H1 (cell line): Measurements from ENCODE around the gene EIF2B5. TPM values are rescaled to one million over a fixed set of nuclear protein-coding genes. Genes with fewer than 3 reads are reported as not detected.

ENCODE experiments used
- CTCF ChIA-PET: fragments of 300-600 bp; sonication (Branson Sonifier 250); formaldehyde crosslinking; loops from one replicate; lab custom pipeline; 2021; ENCODE audit not compliant: partially characterized antibody; lab: Charles Lee
- POLR2A ChIA-PET: fragments of 300-600 bp; sonication (Branson Sonifier 250); formaldehyde crosslinking; loops from one replicate; lab custom pipeline; 2021; ENCODE audit warnings: inconsistent platforms; ENCODE audit not compliant: partially characterized antibody; lab: Charles Lee
- DNase-seq, 2 experiments: peaks; one replicate each; pipeline versions ENCODE4 v3.0.0 to v3.0.0-alpha.2; 2010 to 2022; ENCODE audit warnings: low spot score in 2 of 2, low read depth in 1 of 2, mixed read lengths in 1 of 2
- FAIRE-seq: peaks from 2 replicates; lab custom pipeline; 2011; peaks lifted over from hg19 to GRCh38; lab: Jason Lieb, UNC
- H2AFZ ChIP-seq: 2 replicates; pipeline ENCODE4 v1.8.1; 2012; ENCODE audit warnings: low read length, inconsistent platforms
- H2AK5ac ChIP-seq: 2 replicates; pipeline ENCODE4 v1.6.1; 2013; ENCODE audit warnings: low read depth, low read length
- H2BK120ac ChIP-seq: replicated peaks from 2 replicates; pipeline ENCODE3; 2013; ENCODE audit warnings: low read depth, low read length, inconsistent platforms
- H2BK12ac ChIP-seq: 2 replicates; pipeline ENCODE4 v1.6.1; 2013; ENCODE audit warnings: low read depth, low read length
- H2BK15ac ChIP-seq: 2 replicates; pipeline ENCODE4 v1.6.1; 2013; ENCODE audit warnings: low read length
- H2BK20ac ChIP-seq: 2 replicates; pipeline ENCODE4 v1.6.1; 2013; ENCODE audit warnings: low read length
- H2BK5ac ChIP-seq: 2 replicates; pipeline ENCODE4 v1.6.1; 2013; ENCODE audit warnings: low read depth, low read length
- H3K14ac ChIP-seq: 2 replicates; pipeline ENCODE4 v1.6.1; 2013; ENCODE audit warnings: inconsistent platforms; ENCODE audit not compliant: insufficient read length
- H3K18ac ChIP-seq: 2 replicates; pipeline ENCODE4 v1.6.1; 2013; ENCODE audit warnings: low read length; ENCODE audit errors: extremely low read depth
- H3K23ac ChIP-seq: 2 replicates; pipeline ENCODE4 v1.6.1; 2013; ENCODE audit warnings: inconsistent platforms; ENCODE audit not compliant: insufficient read length
- H3K23me2 ChIP-seq: 2 replicates; pipeline ENCODE4 v1.6.1; 2013; ENCODE audit warnings: low read depth, low read length
- H3K27ac ChIP-seq: 2 replicates; pipeline ENCODE4 v1.6.1; 2011; ENCODE audit warnings: low read depth, low read length, inconsistent platforms
- H3K27me3 ChIP-seq, 4 experiments: replicated peaks in 1 of 4; 1 replicate in 1 of 4; 2 replicates in 3 of 4; pipeline versions ENCODE4 v1.6.1 to v1.8.1; 2011 to 2013; ENCODE audit warnings: low read length in 3 of 4, mild to moderate bottlenecking in 3 of 4, inconsistent platforms in 2 of 4, mixed read lengths in 2 of 4, moderate library complexity in 1 of 4; ENCODE audit not compliant: control insufficient read depth in 3 of 4, insufficient read depth in 3 of 4; ENCODE audit errors: extremely low read depth in 1 of 4
- H3K36me3 ChIP-seq, 4 experiments: 2 replicates each; pipeline versions ENCODE4 v1.6.1 to v1.8.1; 2011 to 2013; ENCODE audit warnings: mild to moderate bottlenecking in 4 of 4, low read length in 3 of 4, moderate library complexity in 2 of 4, control low read depth in 1 of 4, inconsistent platforms in 1 of 4; ENCODE audit not compliant: insufficient read depth in 4 of 4, control insufficient read depth in 2 of 4
- H3K4ac ChIP-seq: replicated peaks from 2 replicates; pipeline ENCODE3; 2013; ENCODE audit warnings: low read length, low read depth, mixed read lengths, inconsistent platforms; ENCODE audit not compliant: insufficient read length
- H3K4me1 ChIP-seq, 4 experiments: replicated peaks in 1 of 4; 1 replicate in 1 of 4; 2 replicates in 3 of 4; pipeline versions ENCODE4 v1.6.1 to v1.8.1; 2011 to 2013; ENCODE audit warnings: low read length in 3 of 4, inconsistent platforms in 2 of 4, mixed read lengths in 1 of 4; ENCODE audit not compliant: insufficient read depth in 4 of 4, control insufficient read depth in 3 of 4
- H3K4me2 ChIP-seq, 2 experiments: 2 replicates each; pipeline versions ENCODE4 v1.6.1 to v1.8.1; 2011 to 2013; ENCODE audit warnings: low read depth in 2 of 2, low read length in 2 of 2, control low read depth in 1 of 2, inconsistent platforms in 1 of 2, mild to moderate bottlenecking in 1 of 2; ENCODE audit not compliant: insufficient read depth in 1 of 2
- H3K4me3 ChIP-seq, 4 experiments: fragments of 200-600, 300-600 bp in 1 of 4; sonication (generic), shearing (Covaris generic), sonication (Bioruptor Twin) in 1 of 4; 2 replicates each; pipeline versions ENCODE4 v1.5.1 to v1.8.1; 2011 to 2016; ENCODE audit warnings: low read length in 4 of 4, low read depth in 3 of 4, control low read depth in 2 of 4, inconsistent platforms in 2 of 4, mild to moderate bottlenecking in 2 of 4, mixed read lengths in 1 of 4, moderate library complexity in 1 of 4; ENCODE audit not compliant: insufficient read depth in 2 of 4; ENCODE audit errors: extremely low read depth in 1 of 4
- H3K56ac ChIP-seq: replicated peaks from 2 replicates; pipeline ENCODE3; 2013; ENCODE audit warnings: low read depth, mild to moderate bottlenecking, mixed read lengths, low read length, inconsistent platforms; ENCODE audit not compliant: insufficient read length
- H3K79me1 ChIP-seq: 2 replicates; pipeline ENCODE4 v1.6.1; 2013; ENCODE audit warnings: low read depth, low read length, control low read depth
- H3K79me2 ChIP-seq, 2 experiments: 2 replicates each; pipeline versions ENCODE4 v1.6.1 to v1.8.1; 2012 to 2013; ENCODE audit warnings: low read length in 2 of 2, mild to moderate bottlenecking in 2 of 2, inconsistent platforms in 1 of 2; ENCODE audit not compliant: insufficient read depth in 2 of 2, control insufficient read depth in 1 of 2
- H3K9ac ChIP-seq, 4 experiments: replicated peaks in 1 of 4; 1 replicate in 1 of 4; 2 replicates in 3 of 4; pipeline versions ENCODE4 v1.6.1 to v1.8.1; 2011 to 2013; ENCODE audit warnings: low read depth in 3 of 4, low read length in 3 of 4, control low read depth in 2 of 4, mild to moderate bottlenecking in 2 of 4, moderate library complexity in 2 of 4, inconsistent platforms in 1 of 4; ENCODE audit errors: extremely low read depth in 1 of 4
- H3K9me3 ChIP-seq, 2 experiments: 2 replicates each; pipeline versions ENCODE4 v1.6.1 to v1.8.1; 2012 to 2013; ENCODE audit warnings: mild to moderate bottlenecking in 2 of 2, moderate library complexity in 2 of 2, control low read depth in 1 of 2, inconsistent platforms in 1 of 2, low read depth in 1 of 2, low read length in 1 of 2, mixed read lengths in 1 of 2; ENCODE audit not compliant: insufficient read depth in 2 of 2
- H4K20me1 ChIP-seq, 2 experiments: replicated peaks in 1 of 2; 2 replicates each; pipeline versions ENCODE3 to v1.8.1; 2011 to 2013; ENCODE audit warnings: inconsistent platforms in 2 of 2, low read length in 2 of 2, mild to moderate bottlenecking in 1 of 2; ENCODE audit not compliant: insufficient read depth in 2 of 2, control insufficient read depth in 1 of 2
- H4K5ac ChIP-seq: 2 replicates; pipeline ENCODE4 v1.6.1; 2013; ENCODE audit warnings: low read length, low read depth, mixed read lengths, inconsistent platforms; ENCODE audit not compliant: insufficient read length
- H4K8ac ChIP-seq: 2 replicates; pipeline ENCODE4 v1.8.0; 2013; ENCODE audit warnings: mild to moderate bottlenecking, moderate library complexity, low read length, inconsistent platforms; ENCODE audit not compliant: insufficient read depth; ENCODE audit errors: extremely low read depth
- H4K91ac ChIP-seq: replicated peaks from 2 replicates; pipeline ENCODE3; 2013; ENCODE audit warnings: low read length, mixed read lengths, inconsistent platforms; ENCODE audit not compliant: insufficient read length
- CEBPB ChIP-seq: IDR thresholded peaks from 2 replicates; pipeline ENCODE4 v1.6.1; 2012; ENCODE audit warnings: low read depth, low read length
- CREB1 ChIP-seq: IDR thresholded peaks from 2 replicates; pipeline ENCODE4 v1.6.1; 2012; ENCODE audit warnings: inconsistent platforms
- EGR1 ChIP-seq: IDR thresholded peaks from 2 replicates; pipeline ENCODE4 v1.6.1; 2011; ENCODE audit warnings: low read depth, low read length, borderline replicate concordance
- EZH2 ChIP-seq: fragments of 200-600 bp; sonication (generic); IDR thresholded peaks from 2 replicates; pipeline ENCODE4 v1.7.1; 2012; ENCODE audit warnings: low read depth, mild to moderate bottlenecking, moderate library complexity, low read length, inconsistent platforms; ENCODE audit not compliant: severe bottlenecking
- JUND ChIP-seq: IDR thresholded peaks from 2 replicates; pipeline ENCODE4 v1.6.1; 2011; ENCODE audit warnings: mild to moderate bottlenecking, improper control_type of control experiment, low read length
- MAFK ChIP-seq: IDR thresholded peaks from 2 replicates; pipeline ENCODE4 v1.6.1; 2012; ENCODE audit warnings: low read depth, mild to moderate bottlenecking, improper control_type of control experiment, low read length
- RFX5 ChIP-seq: IDR thresholded peaks from 2 replicates; pipeline ENCODE4 v1.6.1; 2011; ENCODE audit warnings: low read depth, low read length, improper control_type of control experiment, borderline replicate concordance
- RNF2 ChIP-seq: fragments of 200-900, 300-1000 bp; sonication (generic); IDR thresholded peaks from 2 replicates; pipeline ENCODE4 v1.7.1; 2016; ENCODE audit warnings: borderline replicate concordance, low read depth, mild to moderate bottlenecking, antibody characterized with exemption, low read length; ENCODE audit not compliant: poor library complexity, severe bottlenecking; ENCODE audit errors: missing control alignments
- SIRT6 ChIP-seq: IDR thresholded peaks from one replicate; pipeline ENCODE4 v1.7.1; 2012; ENCODE audit warnings: low read length, inconsistent platforms
- SUZ12 ChIP-seq: fragments of 200-600 bp; sonication (generic); IDR thresholded peaks from 2 replicates; pipeline ENCODE4 v1.6.1; 2012; ENCODE audit warnings: mild to moderate bottlenecking, inconsistent platforms, low read length, moderate library complexity, mixed read lengths
- TCF12 ChIP-seq: IDR thresholded peaks from 2 replicates; pipeline ENCODE4 v1.6.1; 2011; ENCODE audit warnings: low read depth, mild to moderate bottlenecking, low read length
- WGBS, 2 experiments: shearing (Covaris generic) in 1 of 2; methylation state at CpG; one replicate each; pipeline versions ENCODE4 v1.1.6 to v1.1.7; 2013 to 2015; ENCODE audit warnings: low lambda C conversion rate in 2 of 2, mixed read lengths in 2 of 2, inconsistent platforms in 1 of 2, low coverage in 1 of 2, missing lambda C conversion rate in 1 of 2; ENCODE audit not compliant: insufficient replicate concordance in 2 of 2, insufficient coverage in 1 of 2, insufficient read length in 1 of 2; ENCODE audit errors: extremely low coverage in 1 of 2, missing lambda C conversion rate in 1 of 2; 5-methylcytosine and 5-hydroxymethylcytosine counted together
- polyA plus RNA-seq, 7 experiments: library from polyadenylated mRNA; depleted of rRNA in 3 of 7; stranded (reverse) in 5 of 7; unstranded in 2 of 7; fragments of >200 nt in 5 of 7; fragments of 200-250 nt in 2 of 7; gene quantifications; 1 replicate in 5 of 7; 2 replicates in 1 of 7; 4 replicates in 1 of 7; pipeline versions ENCODE4 v1.2.1 to v1.2.3, GENCODE V29; 2011 to 2013; ENCODE audit warnings: missing spikeins in 2 of 7, mixed read lengths in 2 of 7
- total RNA-seq: library from RNA; stranded (reverse); fragmentation: NEBNext Ultra II Directional; extraction: Animal tissue kit (Norgen Biotek cat#: 25700); gene quantifications from 2 replicates; pipeline ENCODE4 v1.2.1, GENCODE V29; 2021
- TF ChIP-seq, protein P1 (sequence below): IDR thresholded peaks from 2 replicates; pipeline ENCODE4 v1.6.1; 2012; ENCODE audit warnings: inconsistent platforms
- TF ChIP-seq, protein P2 (sequence below): IDR thresholded peaks from 2 replicates; pipeline ENCODE4 v1.6.1; 2012; ENCODE audit warnings: inconsistent platforms

The EIF2B5 gene
- total and polyA plus RNA-seq, 2 of the 8 experiments (the other 6 are each of a cell fraction or from before 2014, with no cell fraction given), result 33.1 to 40.0 TPM

DNA sequence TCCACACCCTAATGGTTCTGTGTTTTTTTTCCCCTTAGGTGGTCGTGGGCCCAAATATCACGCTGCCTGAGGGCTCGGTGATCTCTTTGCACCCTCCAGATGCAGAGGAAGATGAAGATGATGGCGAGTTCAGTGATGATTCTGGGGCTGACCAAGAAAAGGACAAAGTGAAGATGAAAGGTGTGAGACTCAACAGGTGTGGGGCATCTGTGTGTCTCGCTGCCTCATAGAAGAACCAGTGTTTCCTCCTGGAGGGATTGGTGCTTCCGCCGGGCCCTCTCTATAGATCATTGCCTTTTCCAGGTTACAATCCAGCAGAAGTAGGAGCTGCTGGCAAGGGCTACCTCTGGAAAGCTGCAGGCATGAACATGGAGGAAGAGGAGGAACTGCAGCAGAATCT is 7.0 kb downstream of the EIF2B5 start:
- peaks cover 11 to 51% (median 35%) of the 10 kb centered on the region in 4 experiments for H3K36me3 ChIP-seq
- TF ChIP-seq SUZ12 (no peak), TCF12 (no peak), CEBPB (no peak), EZH2 (no peak), EGR1 (no peak), JUND (no peak), SIRT6 (no peak), CREB1 (no peak), RFX5 (no peak), RNF2 (no peak), MAFK (no peak)
- TF ChIP-seq, protein P1, sequence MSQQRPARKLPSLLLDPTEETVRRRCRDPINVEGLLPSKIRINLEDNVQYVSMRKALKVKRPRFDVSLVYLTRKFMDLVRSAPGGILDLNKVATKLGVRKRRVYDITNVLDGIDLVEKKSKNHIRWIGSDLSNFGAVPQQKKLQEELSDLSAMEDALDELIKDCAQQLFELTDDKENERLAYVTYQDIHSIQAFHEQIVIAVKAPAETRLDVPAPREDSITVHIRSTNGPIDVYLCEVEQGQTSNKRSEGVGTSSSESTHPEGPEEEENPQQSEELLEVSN, result no peak
- TF ChIP-seq, protein P2, sequence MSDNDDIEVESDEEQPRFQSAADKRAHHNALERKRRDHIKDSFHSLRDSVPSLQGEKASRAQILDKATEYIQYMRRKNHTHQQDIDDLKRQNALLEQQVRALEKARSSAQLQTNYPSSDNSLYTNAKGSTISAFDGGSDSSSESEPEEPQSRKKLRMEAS, result no peak

More for the DNA sequence above, 7.0 kb downstream of the EIF2B5 start:
- 93% methylated on average over 7 of the region's 7 CpGs; no CpG with 5 or more reads in 1 of the 2 experiments for WGBS, 2 experiments
- no peak for DNase-seq
- no peak for FAIRE-seq
- no peaks in the 10 kb centered on the region for H3K4me1 ChIP-seq
- no peaks in the 10 kb centered on the region for H3K9me3 ChIP-seq
- H3K23me2 ChIP-seq, result no peaks in the 10 kb centered on the region
- H3K4me2 ChIP-seq, result no peak overlapping the region
- no peak overlapping the region for H2BK20ac ChIP-seq
- no peak overlapping the region for H2BK120ac ChIP-seq
- H3K79me2 ChIP-seq, result peaks cover 0 to 12% of the 10 kb centered on the region in 2 experiments; a peak in 3 of 4 replicates
- no peak overlapping the region for H2AK5ac ChIP-seq
- POLR2A ChIA-PET, result no interaction called here
- H3K23ac ChIP-seq, result no peak overlapping the region
- no peak overlapping the region for H3K56ac ChIP-seq
- H4K91ac ChIP-seq, result no peak overlapping the region
- no peaks in the 10 kb centered on the region for H3K27me3 ChIP-seq
- H3K27ac ChIP-seq, result no peak overlapping the region
- H3K9ac ChIP-seq, result no peak overlapping the region
- no peak overlapping the region for H3K18ac ChIP-seq
- H2BK5ac ChIP-seq, result no peak overlapping the region
- no peak overlapping the region for H4K8ac ChIP-seq
- peaks cover 0 to 3% of the 10 kb centered on the region in 2 experiments for H4K20me1 ChIP-seq
- no peak overlapping the region for H3K4ac ChIP-seq
- H2BK15ac ChIP-seq, result no peak overlapping the region
- H2AFZ ChIP-seq, result no peak overlapping the region
- no peak overlapping the region for H4K5ac ChIP-seq
- H3K14ac ChIP-seq, result no peak overlapping the region
- H2BK12ac ChIP-seq, result no peak overlapping the region
- CTCF ChIA-PET, result no interaction called here
- no peak overlapping the region for H3K4me3 ChIP-seq
- peaks cover 2% of the 10 kb centered on the region for H3K79me1 ChIP-seq
